GM10266 (cell line): ENCODE results near the gene FECH.

Experiments
- DNase-seq: peaks from one replicate; pipeline ENCODE4 v3.0.0; 2012; ENCODE audit errors: extremely low spot score
- CTCF ChIP-seq: IDR thresholded peaks from 2 replicates; pipeline ENCODE4 v1.5.1; 2012; ENCODE audit warnings: mild to moderate bottlenecking, low read depth; ENCODE audit not compliant: control insufficient read depth, insufficient read depth; ENCODE audit errors: missing control alignments

Gene FECH

DNA sequence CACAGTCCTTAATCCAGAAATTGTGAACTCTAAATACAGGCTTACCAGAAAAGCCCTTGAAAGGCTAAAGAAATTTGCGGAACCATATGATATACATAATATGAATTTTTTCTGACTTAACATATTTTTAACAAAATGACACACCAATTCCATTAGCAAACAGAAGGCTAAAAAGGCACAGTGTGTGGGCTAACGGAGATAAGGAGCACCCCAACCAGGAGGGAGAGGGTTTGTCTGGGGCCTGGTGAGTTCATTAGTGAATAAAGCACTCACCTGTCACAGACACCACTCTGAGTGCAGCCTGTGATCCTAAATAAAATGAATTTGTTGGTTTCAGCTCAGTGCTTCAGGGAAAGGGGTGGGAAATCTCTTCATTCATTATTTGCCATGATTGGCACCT, 2.7 kb upstream of the FECH start:
- TF ChIP-seq CTCF, result no peak
- DNase-seq, result no peak

DNA sequence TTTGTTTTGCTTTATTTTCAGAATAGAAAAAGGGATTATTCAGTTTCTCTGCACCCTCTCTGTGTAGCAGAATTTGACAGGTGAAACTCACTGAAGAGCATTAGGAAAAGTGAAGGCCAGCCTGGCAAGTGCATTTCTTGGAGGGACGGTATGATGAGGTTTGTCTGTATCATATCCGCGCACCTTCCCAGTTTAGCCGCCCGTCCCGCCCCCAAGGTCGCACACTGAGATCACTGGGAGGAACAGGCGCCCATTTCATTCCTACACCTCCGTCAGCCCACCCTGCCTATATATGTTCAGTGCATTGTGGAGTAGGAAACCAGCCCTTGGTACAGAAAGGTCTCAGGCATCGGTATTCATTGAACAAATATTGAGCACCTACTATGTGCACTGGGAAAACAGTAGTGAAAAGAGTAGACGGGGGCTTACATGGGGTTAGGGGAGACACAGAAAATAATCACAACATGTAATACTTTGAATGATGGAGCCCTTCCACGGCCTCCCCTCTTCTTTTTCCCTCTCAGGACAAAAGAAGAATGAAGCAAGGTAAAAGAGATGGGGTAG, 678 bp upstream of the FECH start:
- no peak for DNase-seq
- no peak for TF ChIP-seq CTCF

DNA sequence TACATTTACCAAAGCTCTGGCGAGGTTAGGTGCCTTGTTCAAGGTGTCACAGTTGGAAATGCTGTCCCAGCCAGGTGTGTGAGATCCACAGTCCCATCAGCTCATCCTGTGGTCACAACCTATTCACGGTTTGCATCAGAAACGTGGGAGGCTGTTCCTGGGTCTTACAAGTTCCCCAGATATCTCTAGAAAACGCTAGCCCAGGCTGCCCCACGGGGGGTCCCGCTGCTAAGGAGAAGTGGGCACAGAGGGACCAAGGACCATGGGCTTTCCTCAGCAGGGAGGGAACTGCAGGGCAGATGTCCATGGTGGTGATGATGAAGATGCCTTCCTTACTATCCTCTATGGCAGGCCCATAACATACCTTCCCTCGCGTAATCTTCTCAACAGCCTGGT, 649 bp downstream of the FECH start:
- no peak for TF ChIP-seq CTCF
- no peak for DNase-seq

DNA sequence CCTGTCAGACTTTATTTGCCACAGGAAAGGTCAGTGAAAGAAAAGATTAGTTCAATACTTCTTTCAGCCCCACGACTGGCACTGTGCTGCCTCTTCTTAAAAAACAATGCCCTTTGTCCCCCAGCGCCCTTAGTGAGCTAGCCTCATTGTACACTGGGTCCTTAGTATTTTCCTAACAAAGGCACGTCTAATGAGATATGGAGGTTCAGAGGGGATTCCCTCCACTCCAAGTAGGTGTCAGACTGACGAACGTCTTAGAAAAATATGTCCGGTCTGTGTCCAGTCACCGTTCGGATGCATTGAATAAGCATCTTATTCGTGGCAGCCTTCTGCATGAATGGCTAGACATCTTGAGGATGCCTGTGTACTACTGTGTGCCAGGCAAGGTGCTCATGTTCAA, 1.1 kb downstream of the FECH start:
- no peak for DNase-seq
- TF ChIP-seq CTCF, result no peak

DNA sequence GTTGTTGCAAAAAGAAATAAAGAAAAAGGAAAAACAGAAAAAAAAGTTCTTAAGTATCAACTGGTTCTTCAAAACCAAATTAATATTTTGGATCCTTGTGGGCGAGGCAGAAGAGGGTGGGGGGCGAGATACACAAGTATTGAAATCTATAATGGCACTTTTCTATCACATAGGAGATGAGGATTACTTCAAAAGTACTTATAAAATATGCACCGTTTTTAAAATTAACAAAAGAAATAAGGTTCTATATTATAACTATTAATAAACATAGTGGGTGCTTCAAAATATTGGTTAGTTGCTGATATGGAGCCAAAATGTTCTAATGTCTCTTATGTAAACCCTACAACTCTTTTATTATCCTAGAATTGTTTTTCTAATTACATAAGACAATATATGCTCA, 2.1 kb downstream of the FECH start:
- no peak for DNase-seq
- no peak for TF ChIP-seq CTCF

GRCh38 chr18:57583297-57583835, 3.1 kb downstream of the FECH start:
- TF ChIP-seq CTCF, result no peak
- DNase-seq, result no peak

DNA sequence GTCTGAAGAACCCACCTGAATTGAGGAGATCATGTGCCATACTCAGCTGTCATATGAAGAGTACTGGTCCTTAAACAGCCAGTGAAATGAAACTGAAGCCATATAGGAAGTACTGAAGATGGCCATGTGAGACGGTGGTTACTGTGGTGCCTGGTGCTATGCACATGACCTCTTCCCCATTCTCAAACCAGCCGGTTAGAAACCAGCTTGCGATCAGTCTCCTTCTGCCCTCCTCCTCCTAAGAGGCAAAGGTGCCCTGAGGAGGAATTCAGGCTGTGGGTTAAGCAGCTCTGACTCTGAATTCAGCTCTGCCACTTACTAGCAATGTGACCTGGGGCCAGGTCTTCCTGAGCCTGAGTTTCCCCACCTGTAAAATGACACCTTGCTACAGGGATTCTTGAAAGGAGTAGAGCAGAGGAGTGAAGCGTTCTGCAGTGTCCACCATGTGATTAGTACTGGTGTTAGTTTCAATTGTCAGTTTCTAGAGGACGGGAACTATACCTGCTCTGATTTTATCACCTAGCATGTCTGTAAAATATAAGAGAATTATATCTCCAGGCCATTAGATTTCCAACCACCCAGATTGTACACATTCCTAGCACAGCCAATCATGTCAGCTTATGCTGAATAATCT, 5.1 kb downstream of the FECH start:
- no peak for TF ChIP-seq CTCF
- DNase-seq, result peak; percentile 51
